Activated CD4-positive, alpha-beta T cell treated with anti-CD3 and anti-CD28 coated beads for 48 hours (primary cell): ENCODE data around the gene CTU1.

Experiments used
- DNase-seq: peaks from one replicate; pipeline ENCODE4 v3.0.0-alpha.2; 2020

The CTU1 gene

DNA sequence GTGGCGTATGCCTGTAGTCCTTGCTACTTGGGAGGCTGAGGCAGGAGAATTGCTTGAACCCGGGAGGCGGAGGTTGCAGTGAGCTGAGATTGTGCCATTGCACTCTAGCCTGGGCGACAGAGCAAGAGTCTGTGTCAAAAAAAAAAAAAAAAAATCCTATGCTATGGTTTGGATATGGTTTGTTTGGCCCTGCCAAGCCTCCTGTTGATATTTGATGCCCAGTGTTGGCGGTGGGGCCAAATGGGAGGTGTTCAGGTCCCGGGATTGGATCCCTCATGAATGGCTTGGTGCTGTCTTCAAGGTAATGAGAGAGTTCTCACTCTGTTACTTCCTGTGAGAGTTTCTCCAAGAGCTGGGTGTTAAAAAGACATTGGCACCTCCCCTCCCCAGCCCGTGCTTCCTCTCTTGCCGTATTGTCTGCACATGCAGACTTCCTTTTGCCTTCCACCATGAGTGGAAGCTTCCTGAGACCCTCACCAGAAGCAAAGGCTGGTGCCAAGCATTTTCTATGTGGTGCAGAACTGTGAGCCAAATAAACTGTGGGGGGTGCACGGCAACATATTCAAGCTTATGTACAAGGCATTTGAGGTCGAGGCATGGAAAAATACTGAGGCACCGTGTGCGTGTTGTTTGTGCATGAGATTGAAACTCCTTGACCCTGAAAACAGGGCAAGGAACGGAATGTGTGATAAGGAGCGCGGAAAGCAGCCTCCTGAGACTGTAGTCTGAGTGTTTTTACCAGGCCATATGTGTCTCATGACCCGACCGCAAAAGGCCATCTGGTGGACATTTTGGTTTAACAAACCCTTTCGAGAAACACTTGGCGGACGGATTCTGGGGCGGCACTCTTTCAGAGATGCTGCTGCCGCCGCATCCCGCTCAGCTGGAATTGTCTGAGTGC is 23.8 kb upstream of the CTU1 start:
- peak; percentile 44 for DNase-seq

DNA sequence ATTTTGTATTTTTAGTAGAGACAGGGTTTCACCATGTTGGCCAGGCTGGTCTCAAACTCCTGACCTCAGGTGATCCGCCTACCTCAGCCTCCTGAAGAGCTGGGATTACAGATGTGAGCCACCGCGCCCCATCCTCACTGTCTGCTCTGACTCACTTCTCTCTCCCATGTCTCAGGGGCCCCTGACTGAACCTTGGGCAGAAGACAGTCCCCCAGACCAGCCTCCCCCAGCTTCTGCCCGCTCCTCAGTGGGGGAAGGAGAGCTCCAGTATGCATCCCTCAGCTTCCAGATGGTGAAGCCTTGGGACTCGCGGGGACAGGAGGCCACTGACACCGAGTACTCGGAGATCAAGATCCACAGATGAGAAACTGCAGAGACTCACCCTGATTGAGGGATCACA is 21.5 kb upstream of the CTU1 start:
- DNase-seq, result no peak

DNA sequence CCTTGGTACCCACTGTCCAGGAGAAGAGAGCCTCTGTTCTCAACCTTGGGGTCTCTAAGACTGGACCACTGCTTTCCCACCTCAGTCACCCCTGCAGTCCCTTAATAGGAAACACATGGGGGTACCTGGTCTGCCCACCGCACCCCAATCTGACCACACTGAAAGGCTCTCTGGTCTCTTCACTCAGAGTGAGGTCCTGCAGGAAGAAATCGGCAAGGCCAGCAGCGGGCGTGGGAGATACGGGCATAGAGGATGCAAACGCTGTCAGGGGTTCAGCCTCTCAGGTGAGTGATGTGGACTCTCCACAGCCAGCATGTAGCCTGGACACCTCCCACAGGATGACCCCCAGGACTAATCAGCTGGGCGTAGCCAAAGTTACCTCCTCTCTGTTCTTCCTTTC is 20.0 kb upstream of the CTU1 start:
- no peak for DNase-seq

DNA sequence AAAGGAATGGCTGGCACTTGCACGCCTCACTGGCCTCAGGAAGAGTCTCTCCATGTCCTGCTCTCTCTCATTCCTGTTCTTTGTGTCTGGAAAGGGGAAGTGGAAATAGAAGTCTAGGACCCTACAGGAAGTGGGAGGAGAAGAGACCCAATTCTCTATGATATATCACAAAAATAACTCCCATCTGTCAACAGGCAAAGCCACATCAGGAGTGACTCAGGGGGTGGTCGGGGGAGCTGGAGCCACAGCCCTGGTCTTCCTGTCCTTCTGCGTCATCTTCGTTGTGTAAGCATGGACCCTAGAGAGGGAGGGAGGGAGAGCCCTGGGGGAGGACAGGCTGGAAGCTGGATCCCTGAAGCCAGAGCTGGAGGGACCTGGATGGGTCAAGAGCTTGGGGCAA is 19.5 kb upstream of the CTU1 start:
- no peak for DNase-seq

DNA sequence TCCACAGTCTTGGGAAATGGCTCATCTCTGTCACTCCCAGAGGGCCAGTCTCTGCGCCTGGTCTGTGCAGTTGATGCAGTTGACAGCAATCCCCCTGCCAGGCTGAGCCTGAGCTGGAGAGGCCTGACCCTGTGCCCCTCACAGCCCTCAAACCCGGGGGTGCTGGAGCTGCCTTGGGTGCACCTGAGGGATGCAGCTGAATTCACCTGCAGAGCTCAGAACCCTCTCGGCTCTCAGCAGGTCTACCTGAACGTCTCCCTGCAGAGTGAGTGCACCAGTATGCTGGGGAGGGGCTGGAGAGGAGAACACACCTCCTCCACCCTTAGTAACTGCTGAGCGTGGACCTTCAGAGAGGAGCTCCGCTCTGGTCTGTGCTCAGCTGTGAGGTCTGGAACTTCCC is 18.8 kb upstream of the CTU1 start:
- no peak for DNase-seq

DNA sequence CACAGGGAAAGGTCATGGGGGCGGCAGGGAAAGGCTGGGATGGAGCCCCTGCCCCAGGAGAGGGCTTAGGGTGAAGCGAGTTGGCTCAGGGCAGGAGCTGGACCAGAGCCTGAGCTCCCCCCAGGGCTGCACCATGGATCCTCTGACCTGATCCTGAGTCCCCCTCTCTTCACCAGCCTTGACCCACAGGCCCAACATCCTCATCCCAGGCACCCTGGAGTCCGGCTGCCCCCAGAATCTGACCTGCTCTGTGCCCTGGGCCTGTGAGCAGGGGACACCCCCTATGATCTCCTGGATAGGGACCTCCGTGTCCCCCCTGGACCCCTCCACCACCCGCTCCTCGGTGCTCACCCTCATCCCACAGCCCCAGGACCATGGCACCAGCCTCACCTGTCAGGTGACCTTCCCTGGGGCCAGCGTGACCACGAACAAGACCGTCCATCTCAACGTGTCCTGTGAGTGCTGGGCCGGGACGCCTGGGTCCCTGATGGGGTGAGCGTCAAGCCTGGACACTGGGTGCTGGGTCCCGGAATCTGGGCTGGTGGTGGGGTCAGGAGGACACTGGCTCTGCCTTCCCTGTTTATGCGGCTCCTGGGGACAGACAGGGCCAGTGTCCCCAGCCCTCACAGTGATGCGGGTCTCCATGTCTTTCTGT is 17.3 kb upstream of the CTU1 start:
- no peak for DNase-seq

DNA sequence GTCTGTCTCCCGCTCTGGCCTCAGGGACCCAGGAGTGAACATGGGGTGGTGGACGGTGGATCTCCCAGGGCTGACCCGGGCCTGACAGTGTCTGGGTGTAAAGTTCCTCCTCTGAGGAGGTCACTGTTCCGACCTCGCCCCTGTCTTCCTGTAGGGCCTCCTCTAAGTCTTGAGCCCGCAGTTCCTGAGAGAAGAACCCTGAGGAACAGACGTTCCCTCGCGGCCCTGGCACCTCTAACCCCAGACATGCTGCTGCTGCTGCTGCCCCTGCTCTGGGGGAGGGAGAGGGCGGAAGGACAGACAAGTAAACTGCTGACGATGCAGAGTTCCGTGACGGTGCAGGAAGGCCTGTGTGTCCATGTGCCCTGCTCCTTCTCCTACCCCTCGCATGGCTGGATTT is 16.5 kb upstream of the CTU1 start, which contains the start of gene SIGLEC9:
SIGLEC9 (plus strand) TSS at position 178 of the 400 bp plus-strand sequence; CDS start at position 247, 69 bp downstream.
- DNase-seq, result no peak

DNA sequence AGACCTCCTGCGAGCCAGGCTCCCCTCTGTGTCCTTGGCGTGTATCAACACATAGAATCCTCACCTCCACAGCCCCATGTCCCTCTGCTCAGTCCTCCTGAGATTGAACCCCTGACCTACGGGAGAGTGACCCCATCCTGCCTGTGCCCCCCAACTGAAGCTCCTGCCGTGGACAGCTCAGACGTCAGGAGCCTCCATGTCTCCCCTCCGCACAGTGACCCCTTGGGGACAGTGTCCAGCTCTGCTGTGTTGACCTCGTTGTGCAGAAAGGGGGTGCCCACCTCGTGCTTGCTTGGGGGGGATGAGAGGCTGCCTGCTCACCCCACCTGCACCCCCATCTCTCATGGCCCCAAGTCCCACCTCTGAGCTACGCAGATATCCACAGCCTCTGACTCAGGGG is 16.0 kb upstream of the CTU1 start:
- DNase-seq, result no peak

DNA sequence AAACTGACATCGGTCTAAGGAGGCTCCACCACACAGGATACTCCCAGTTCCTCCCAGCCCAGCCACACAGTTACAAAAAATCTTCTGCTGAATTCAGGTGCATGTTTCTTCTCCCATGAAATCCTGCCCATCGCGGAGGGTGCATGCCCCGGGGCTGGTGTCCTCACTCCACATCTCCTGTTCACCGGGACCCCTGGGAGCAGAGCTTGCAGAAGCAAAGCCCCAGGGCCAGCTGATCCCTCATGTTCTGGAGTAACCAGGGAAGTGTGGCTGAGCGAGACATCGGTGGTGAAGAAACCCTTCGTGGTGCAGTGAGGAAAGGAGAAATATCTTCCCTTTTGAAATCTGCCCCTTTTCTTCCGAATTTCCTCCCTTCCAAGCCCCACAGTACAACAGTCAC is 15.6 kb upstream of the CTU1 start:
- no peak for DNase-seq

DNA sequence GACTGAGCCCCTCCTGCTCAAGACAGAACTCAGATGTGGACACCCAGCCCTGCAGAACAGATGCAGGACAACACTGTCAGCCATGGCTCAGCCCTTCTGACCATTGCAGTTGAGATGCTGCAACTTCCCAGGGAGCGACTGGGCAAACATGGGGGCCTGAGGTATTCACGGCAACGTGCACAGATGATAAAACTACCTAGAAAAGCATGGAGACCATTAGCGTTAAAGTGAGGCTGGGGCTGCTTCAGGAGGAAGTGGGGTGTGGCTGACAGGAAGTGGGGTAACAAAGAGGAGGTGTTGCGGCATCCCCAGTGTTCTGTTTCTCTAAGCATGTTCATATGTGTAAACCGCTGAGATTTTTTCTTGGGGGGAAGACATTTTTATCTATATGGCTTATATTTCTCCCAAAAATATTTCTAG is 15.2 kb upstream of the CTU1 start:
- DNase-seq, result peak; percentile 51

DNA sequence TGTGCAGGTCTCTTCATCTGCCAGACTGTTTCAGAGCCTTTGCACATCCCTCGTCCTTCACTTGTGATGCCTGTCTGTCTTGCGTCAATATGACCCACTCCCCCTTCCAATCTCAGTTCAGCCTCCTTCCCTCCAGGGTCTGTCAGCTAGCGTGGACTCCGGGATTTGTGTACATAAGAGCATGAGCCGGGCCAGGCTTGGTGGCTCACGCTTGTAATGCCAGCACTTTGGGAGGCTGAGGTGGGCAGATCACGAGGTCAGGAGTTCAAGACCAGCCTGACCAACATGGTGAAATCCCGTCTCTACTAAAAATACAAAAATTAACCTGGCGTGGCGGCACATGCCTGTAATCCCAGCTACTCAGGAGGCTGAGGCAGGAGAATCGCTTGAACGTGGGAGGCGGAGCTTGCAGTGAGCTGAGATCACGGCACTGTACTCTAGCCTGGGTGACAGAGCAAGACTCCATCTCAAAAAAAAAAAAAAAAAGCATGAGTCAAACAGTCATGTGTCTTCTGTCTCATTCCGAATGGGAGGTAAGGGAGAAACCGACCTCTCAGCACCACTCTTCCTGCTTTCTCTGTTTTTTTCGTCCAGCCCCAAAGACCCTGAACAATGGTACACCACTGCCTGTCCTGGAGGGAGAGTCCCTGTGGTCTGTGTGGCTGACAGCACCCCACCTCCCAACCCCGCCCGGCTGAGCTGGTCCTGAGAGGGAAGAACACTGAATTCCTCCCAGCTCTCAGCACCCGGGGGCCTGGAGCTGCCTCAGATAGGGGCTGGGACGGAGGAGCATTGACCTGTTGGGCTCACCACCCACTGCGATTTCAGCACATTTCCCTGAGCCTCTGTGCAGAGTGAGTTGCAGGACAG is 14.1 kb upstream of the CTU1 start:
- no peak for DNase-seq

DNA sequence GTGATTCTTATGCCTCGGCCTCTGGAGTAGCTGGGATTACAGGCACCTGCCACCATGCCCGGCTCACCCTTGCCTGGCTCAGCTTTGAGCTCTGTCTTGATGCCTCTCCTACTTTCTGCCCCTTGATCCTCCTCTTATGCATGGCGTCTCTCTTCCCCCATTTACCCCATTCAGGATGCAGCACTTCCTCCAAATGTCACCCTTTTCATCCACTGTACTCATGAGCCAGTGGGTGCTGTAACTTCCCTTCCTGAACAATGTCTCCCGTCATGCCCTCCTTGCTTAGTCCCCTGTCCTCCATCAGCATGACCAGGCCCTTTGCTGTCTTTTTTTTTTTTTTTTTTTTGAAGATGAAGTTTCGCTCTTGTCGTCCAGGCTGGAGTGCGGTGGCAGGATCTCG is 13.0 kb upstream of the CTU1 start:
- DNase-seq, result no peak

DNA sequence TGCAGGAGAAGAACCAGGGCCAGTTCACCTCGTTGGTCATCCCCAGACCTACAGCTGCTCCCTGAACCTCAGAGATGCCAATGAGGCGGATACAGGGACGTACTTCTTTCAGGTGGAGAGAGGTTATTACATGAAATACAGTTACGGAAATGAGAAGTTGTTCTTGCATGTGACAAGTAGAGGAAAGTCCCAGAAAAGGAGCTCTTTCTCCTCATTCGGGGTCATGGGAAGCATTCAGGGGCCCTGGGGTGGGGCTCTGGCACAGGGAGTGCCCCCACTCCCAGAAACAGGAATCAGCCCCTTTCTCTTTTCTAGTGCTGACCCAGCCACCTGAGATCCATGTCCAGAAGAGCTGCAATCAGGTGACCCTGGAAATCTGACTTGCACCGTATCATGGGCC is 12.0 kb upstream of the CTU1 start:
- DNase-seq, result no peak

DNA sequence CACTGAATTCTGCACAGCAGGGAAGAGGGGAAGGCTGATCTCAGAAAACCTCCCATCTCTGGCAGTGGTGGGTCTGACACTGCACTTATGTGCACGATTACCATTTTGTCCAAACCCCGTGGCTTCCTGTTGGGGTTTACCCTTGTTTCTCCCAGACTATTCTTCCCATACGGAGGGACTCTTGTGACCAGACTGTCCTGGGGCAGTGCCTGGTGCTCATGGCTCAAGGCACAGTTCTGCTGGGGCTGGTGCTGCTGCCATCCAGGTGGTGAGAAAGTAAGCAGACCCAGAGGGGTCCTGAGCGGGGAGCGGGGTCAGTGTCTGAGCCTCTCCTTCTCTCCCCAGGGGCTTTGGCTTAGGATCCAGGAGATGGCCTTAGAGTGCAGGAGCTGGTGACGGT is 11.4 kb upstream of the CTU1 start:
- no peak for DNase-seq

DNA sequence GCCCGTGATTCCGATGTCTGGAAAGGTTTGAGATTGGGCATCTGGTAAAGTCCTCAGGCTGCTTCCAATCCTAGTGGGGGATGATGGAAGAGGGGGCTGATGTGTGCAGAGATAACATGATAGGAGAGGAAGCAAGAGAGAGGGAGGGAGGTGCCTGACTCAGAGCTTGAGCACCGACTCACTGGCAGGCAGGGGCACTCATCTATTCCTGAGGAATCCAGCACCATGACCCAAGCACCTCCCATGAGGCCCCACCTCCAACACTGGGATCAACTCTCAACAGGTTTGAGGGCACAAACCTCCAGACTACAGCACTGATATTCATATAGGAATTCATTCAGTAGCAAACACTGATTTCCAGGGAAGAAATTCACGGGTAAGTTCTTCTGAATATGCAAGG is 10.9 kb upstream of the CTU1 start:
- no peak for DNase-seq

DNA sequence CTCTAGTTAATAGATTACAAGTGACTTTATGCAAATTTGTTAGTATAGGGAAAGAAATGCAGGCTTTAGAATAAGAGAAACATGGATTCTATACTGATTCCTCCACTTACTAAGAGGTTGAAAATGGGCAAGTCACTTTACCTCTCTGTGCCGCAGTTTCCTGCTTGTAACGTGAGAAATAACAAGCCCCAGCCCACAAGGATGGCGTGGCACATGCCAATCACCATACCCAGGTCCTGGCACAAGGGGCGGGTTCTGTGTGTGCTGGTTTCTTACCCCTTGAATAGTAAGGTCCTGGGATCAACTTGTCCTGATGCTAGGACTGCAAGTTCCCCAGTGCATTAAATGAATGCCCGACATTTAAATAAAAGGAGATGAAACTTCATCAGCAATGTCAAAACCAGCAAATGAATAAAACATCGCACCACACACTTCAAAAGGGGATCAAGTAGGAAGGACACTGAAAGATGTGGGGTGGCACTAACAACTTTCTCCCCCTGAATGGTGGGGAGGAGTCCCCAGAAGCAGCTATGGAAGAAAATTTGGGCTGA is 8.6 kb upstream of the CTU1 start:
- DNase-seq, result no peak

DNA sequence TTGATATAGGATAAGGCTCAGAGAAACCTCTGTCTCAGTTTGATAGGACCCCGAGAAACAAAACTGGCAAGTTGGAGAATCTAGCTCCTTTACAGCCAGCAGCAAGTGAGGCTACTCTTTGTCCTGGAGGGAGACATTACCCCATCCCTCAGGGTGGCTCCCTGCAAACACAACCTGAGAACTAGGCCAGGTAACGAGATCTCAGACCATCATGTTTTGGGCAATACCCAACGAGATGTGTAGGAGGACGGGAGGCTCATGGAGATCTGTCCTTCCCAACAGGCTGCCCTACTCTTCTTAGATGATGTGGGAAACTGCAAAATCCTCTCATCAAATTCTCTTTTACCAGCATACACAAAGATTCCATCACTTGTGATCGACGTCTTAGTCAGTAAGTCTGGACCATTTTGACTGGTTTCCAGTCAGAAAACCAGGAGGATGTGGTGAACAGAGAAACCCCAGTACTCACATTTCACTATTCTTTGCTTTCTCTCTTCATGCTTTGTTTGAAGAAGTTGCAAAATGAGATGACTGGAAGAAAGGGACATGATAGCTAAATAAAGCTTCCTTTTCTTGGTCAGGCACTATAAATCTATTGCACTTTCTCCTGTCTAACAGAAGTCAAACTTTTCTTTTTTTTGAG is 6.0 kb upstream of the CTU1 start:
- DNase-seq, result no peak

DNA sequence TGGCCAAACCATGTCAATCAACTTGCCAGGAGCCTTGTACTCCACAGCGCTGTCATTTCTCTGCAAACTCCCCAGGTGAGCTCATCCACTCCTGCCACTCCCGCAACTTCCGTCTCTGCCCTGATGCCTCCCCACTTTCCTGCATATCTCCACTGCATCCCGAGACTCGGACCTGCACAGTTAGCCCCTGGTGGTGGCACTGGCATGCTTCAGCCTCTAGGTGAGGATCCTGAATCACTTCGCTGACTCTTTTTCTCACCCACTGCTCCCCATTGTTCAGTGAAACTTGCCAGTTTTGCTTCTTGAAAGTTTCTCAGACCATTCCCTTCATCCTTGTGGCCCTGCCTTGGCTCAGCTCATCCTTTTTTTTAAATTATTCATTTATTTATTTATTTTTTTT is 3.4 kb upstream of the CTU1 start:
- DNase-seq, result no peak

DNA sequence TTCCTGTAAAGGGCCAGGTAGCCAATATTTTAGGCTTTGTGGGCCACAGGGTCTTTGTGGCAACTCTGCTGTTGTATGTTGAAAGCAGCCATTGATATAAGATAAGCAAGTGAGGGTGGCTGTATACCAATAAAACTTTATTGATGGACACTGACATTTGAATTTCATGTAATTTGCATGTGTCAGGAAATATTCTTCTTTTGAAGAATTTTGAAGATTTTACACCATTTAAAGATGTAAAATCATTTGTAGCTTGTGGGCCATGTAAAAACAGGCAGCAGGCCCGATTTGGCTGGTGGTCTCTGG is 2.4 kb upstream of the CTU1 start:
- no peak for DNase-seq

DNA sequence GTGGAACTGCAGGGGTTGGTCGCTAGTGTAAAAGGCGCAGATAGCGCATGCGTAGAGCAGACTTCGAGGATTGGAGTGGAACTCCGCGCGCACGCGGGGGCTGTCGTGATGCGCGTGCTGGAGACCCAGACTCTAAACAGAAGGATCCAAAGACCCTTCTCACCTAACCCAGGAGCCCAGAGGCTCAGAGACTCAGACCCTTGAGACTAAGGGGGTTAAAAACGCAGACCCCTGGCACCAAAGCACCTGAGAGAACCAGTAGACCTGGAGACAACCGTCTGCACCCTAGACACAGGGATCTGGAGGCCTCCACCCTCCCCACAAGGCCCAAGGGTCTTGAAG is 567 bp upstream of the CTU1 start:
- DNase-seq, result no peak

DNA sequence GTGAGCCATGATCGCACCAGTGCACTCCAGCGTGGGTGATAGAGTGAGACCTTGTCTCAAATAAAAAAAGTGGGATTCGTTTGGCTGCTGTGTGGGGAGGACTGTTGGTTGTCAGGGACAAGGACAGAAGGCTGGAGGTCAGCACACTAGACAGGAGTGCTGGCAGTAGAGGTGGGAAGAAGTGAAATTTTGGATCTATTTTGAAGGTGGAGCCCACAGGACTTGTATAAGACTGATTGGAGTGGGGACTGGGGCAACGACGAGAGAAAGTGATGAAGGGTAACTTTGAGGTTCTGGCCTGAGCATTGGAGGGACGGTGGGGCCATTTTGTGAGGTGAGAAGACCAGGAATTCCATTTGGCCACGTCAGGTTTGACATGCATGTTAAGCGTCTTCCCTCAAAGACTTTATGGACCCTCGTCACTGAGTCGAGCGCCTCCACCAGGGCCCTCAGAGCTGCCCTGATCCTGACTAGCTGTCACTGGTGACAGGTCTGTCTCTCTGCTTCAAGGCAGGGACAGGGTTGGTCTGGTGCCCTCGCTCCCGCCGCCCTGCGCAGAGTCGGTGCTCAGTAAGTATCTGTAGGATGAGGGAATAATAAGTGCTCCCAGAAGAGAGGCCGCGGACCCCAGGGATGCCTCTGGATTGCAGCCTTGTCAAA is 673 bp downstream of the CTU1 start:
- DNase-seq, result no peak

DNA sequence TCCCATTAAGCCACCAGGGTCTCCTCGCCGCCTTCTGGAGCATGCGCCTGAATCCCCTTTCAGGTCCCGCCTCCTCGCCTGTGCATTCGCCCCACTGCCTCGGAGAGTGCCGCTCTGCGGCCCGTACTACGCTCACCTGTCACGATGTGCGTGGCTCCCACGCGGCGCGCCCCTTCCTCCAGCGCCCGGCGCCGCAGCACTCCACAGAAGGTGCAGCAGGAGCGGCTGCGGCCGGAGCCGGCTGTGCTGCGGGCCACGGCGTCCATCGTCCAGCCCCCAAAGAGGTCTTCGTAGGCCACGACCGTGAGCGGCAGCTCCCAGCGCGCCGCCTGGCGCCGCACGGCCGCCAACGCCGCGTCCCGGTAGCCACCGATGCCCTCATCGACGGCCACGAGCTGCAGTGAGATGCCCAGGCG is 4.3 kb downstream of the CTU1 start:
- DNase-seq, result no peak
